H1 (cell line): ENCODE results near the gene STK39. TPM values are rescaled to one million over a fixed set of nuclear protein-coding genes. Genes with fewer than 3 reads are reported as not detected.

Experiments
- CTCF ChIA-PET: fragments of 300-600 bp; sonication (Branson Sonifier 250); formaldehyde crosslinking; loops from one replicate; lab custom pipeline; 2021; ENCODE audit not compliant: partially characterized antibody; lab: Charles Lee
- POLR2A ChIA-PET: fragments of 300-600 bp; sonication (Branson Sonifier 250); formaldehyde crosslinking; loops from one replicate; lab custom pipeline; 2021; ENCODE audit warnings: inconsistent platforms; ENCODE audit not compliant: partially characterized antibody; lab: Charles Lee
- DNase-seq, 2 experiments: peaks; one replicate each; pipeline versions ENCODE4 v3.0.0 to v3.0.0-alpha.2; 2010 to 2022; ENCODE audit warnings: low spot score in 2 of 2, low read depth in 1 of 2, mixed read lengths in 1 of 2
- FAIRE-seq: peaks from 2 replicates; lab custom pipeline; 2011; peaks lifted over from hg19 to GRCh38; lab: Jason Lieb, UNC
- H2AFZ ChIP-seq: 2 replicates; pipeline ENCODE4 v1.8.1; 2012; ENCODE audit warnings: low read length, inconsistent platforms
- H2AK5ac ChIP-seq: 2 replicates; pipeline ENCODE4 v1.6.1; 2013; ENCODE audit warnings: low read depth, low read length
- H2BK120ac ChIP-seq: replicated peaks from 2 replicates; pipeline ENCODE3; 2013; ENCODE audit warnings: low read depth, low read length, inconsistent platforms
- H2BK12ac ChIP-seq: 2 replicates; pipeline ENCODE4 v1.6.1; 2013; ENCODE audit warnings: low read depth, low read length
- H2BK15ac ChIP-seq: 2 replicates; pipeline ENCODE4 v1.6.1; 2013; ENCODE audit warnings: low read length
- H2BK20ac ChIP-seq: 2 replicates; pipeline ENCODE4 v1.6.1; 2013; ENCODE audit warnings: low read length
- H2BK5ac ChIP-seq: 2 replicates; pipeline ENCODE4 v1.6.1; 2013; ENCODE audit warnings: low read depth, low read length
- H3K14ac ChIP-seq: 2 replicates; pipeline ENCODE4 v1.6.1; 2013; ENCODE audit warnings: inconsistent platforms; ENCODE audit not compliant: insufficient read length
- H3K18ac ChIP-seq: 2 replicates; pipeline ENCODE4 v1.6.1; 2013; ENCODE audit warnings: low read length; ENCODE audit errors: extremely low read depth
- H3K23ac ChIP-seq: 2 replicates; pipeline ENCODE4 v1.6.1; 2013; ENCODE audit warnings: inconsistent platforms; ENCODE audit not compliant: insufficient read length
- H3K23me2 ChIP-seq: 2 replicates; pipeline ENCODE4 v1.6.1; 2013; ENCODE audit warnings: low read depth, low read length
- H3K27ac ChIP-seq: 2 replicates; pipeline ENCODE4 v1.6.1; 2011; ENCODE audit warnings: low read depth, low read length, inconsistent platforms
- H3K27me3 ChIP-seq, 4 experiments: replicated peaks in 1 of 4; 1 replicate in 1 of 4; 2 replicates in 3 of 4; pipeline versions ENCODE4 v1.6.1 to v1.8.1; 2011 to 2013; ENCODE audit warnings: low read length in 3 of 4, mild to moderate bottlenecking in 3 of 4, inconsistent platforms in 2 of 4, mixed read lengths in 2 of 4, moderate library complexity in 1 of 4; ENCODE audit not compliant: control insufficient read depth in 3 of 4, insufficient read depth in 3 of 4; ENCODE audit errors: extremely low read depth in 1 of 4
- H3K36me3 ChIP-seq, 4 experiments: 2 replicates each; pipeline versions ENCODE4 v1.6.1 to v1.8.1; 2011 to 2013; ENCODE audit warnings: mild to moderate bottlenecking in 4 of 4, low read length in 3 of 4, moderate library complexity in 2 of 4, control low read depth in 1 of 4, inconsistent platforms in 1 of 4; ENCODE audit not compliant: insufficient read depth in 4 of 4, control insufficient read depth in 2 of 4
- H3K4ac ChIP-seq: replicated peaks from 2 replicates; pipeline ENCODE3; 2013; ENCODE audit warnings: low read length, low read depth, mixed read lengths, inconsistent platforms; ENCODE audit not compliant: insufficient read length
- H3K4me1 ChIP-seq, 4 experiments: replicated peaks in 1 of 4; 1 replicate in 1 of 4; 2 replicates in 3 of 4; pipeline versions ENCODE4 v1.6.1 to v1.8.1; 2011 to 2013; ENCODE audit warnings: low read length in 3 of 4, inconsistent platforms in 2 of 4, mixed read lengths in 1 of 4; ENCODE audit not compliant: insufficient read depth in 4 of 4, control insufficient read depth in 3 of 4
- H3K4me2 ChIP-seq, 2 experiments: 2 replicates each; pipeline versions ENCODE4 v1.6.1 to v1.8.1; 2011 to 2013; ENCODE audit warnings: low read depth in 2 of 2, low read length in 2 of 2, control low read depth in 1 of 2, inconsistent platforms in 1 of 2, mild to moderate bottlenecking in 1 of 2; ENCODE audit not compliant: insufficient read depth in 1 of 2
- H3K4me3 ChIP-seq, 4 experiments: fragments of 200-600, 300-600 bp in 1 of 4; sonication (generic), shearing (Covaris generic), sonication (Bioruptor Twin) in 1 of 4; 2 replicates each; pipeline versions ENCODE4 v1.5.1 to v1.8.1; 2011 to 2016; ENCODE audit warnings: low read length in 4 of 4, low read depth in 3 of 4, control low read depth in 2 of 4, inconsistent platforms in 2 of 4, mild to moderate bottlenecking in 2 of 4, mixed read lengths in 1 of 4, moderate library complexity in 1 of 4; ENCODE audit not compliant: insufficient read depth in 2 of 4; ENCODE audit errors: extremely low read depth in 1 of 4
- H3K56ac ChIP-seq: replicated peaks from 2 replicates; pipeline ENCODE3; 2013; ENCODE audit warnings: low read depth, mild to moderate bottlenecking, mixed read lengths, low read length, inconsistent platforms; ENCODE audit not compliant: insufficient read length
- H3K79me1 ChIP-seq: 2 replicates; pipeline ENCODE4 v1.6.1; 2013; ENCODE audit warnings: low read depth, low read length, control low read depth
- H3K79me2 ChIP-seq, 2 experiments: 2 replicates each; pipeline versions ENCODE4 v1.6.1 to v1.8.1; 2012 to 2013; ENCODE audit warnings: low read length in 2 of 2, mild to moderate bottlenecking in 2 of 2, inconsistent platforms in 1 of 2; ENCODE audit not compliant: insufficient read depth in 2 of 2, control insufficient read depth in 1 of 2
- H3K9ac ChIP-seq, 4 experiments: replicated peaks in 1 of 4; 1 replicate in 1 of 4; 2 replicates in 3 of 4; pipeline versions ENCODE4 v1.6.1 to v1.8.1; 2011 to 2013; ENCODE audit warnings: low read depth in 3 of 4, low read length in 3 of 4, control low read depth in 2 of 4, mild to moderate bottlenecking in 2 of 4, moderate library complexity in 2 of 4, inconsistent platforms in 1 of 4; ENCODE audit errors: extremely low read depth in 1 of 4
- H3K9me3 ChIP-seq, 2 experiments: 2 replicates each; pipeline versions ENCODE4 v1.6.1 to v1.8.1; 2012 to 2013; ENCODE audit warnings: mild to moderate bottlenecking in 2 of 2, moderate library complexity in 2 of 2, control low read depth in 1 of 2, inconsistent platforms in 1 of 2, low read depth in 1 of 2, low read length in 1 of 2, mixed read lengths in 1 of 2; ENCODE audit not compliant: insufficient read depth in 2 of 2
- H4K20me1 ChIP-seq, 2 experiments: replicated peaks in 1 of 2; 2 replicates each; pipeline versions ENCODE3 to v1.8.1; 2011 to 2013; ENCODE audit warnings: inconsistent platforms in 2 of 2, low read length in 2 of 2, mild to moderate bottlenecking in 1 of 2; ENCODE audit not compliant: insufficient read depth in 2 of 2, control insufficient read depth in 1 of 2
- H4K5ac ChIP-seq: 2 replicates; pipeline ENCODE4 v1.6.1; 2013; ENCODE audit warnings: low read length, low read depth, mixed read lengths, inconsistent platforms; ENCODE audit not compliant: insufficient read length
- H4K8ac ChIP-seq: 2 replicates; pipeline ENCODE4 v1.8.0; 2013; ENCODE audit warnings: mild to moderate bottlenecking, moderate library complexity, low read length, inconsistent platforms; ENCODE audit not compliant: insufficient read depth; ENCODE audit errors: extremely low read depth
- H4K91ac ChIP-seq: replicated peaks from 2 replicates; pipeline ENCODE3; 2013; ENCODE audit warnings: low read length, mixed read lengths, inconsistent platforms; ENCODE audit not compliant: insufficient read length
- TAF7 ChIP-seq: optimal IDR thresholded peaks from 2 replicates; pipeline ENCODE3; 2011; ENCODE audit warnings: low read depth, mild to moderate bottlenecking, inconsistent platforms, low read length, moderate library complexity, borderline replicate concordance
- WGBS, 2 experiments: shearing (Covaris generic) in 1 of 2; methylation state at CpG; one replicate each; pipeline versions ENCODE4 v1.1.6 to v1.1.7; 2013 to 2015; ENCODE audit warnings: low lambda C conversion rate in 2 of 2, mixed read lengths in 2 of 2, inconsistent platforms in 1 of 2, low coverage in 1 of 2, missing lambda C conversion rate in 1 of 2; ENCODE audit not compliant: insufficient replicate concordance in 2 of 2, insufficient coverage in 1 of 2, insufficient read length in 1 of 2; ENCODE audit errors: extremely low coverage in 1 of 2, missing lambda C conversion rate in 1 of 2; 5-methylcytosine and 5-hydroxymethylcytosine counted together
- polyA plus RNA-seq, 7 experiments: library from polyadenylated mRNA; depleted of rRNA in 3 of 7; stranded (reverse) in 5 of 7; unstranded in 2 of 7; fragments of >200 nt in 5 of 7; fragments of 200-250 nt in 2 of 7; gene quantifications; 1 replicate in 5 of 7; 2 replicates in 1 of 7; 4 replicates in 1 of 7; pipeline versions ENCODE4 v1.2.1 to v1.2.3, GENCODE V29; 2011 to 2013; ENCODE audit warnings: missing spikeins in 2 of 7, mixed read lengths in 2 of 7
- total RNA-seq: library from RNA; stranded (reverse); fragmentation: NEBNext Ultra II Directional; extraction: Animal tissue kit (Norgen Biotek cat#: 25700); gene quantifications from 2 replicates; pipeline ENCODE4 v1.2.1, GENCODE V29; 2021

The STK39 gene
- total and polyA plus RNA-seq, 2 of the 8 experiments (the other 6 are each of a cell fraction or from before 2014, with no cell fraction given): 13.7 to 23.8 TPM

- Histone ChIP-seq H2BK5ac (no peak overlapping the region), H2BK120ac (no peak overlapping the region), H3K9me3 (no peaks in the 10 kb centered on the region), H3K79me2 (no peaks in the 10 kb centered on the region), H3K23me2 (no peaks in the 10 kb centered on the region), H3K56ac (no peak overlapping the region), H3K14ac (no peak overlapping the region), H3K23ac (no peak overlapping the region), H3K4me2 (no peak overlapping the region), H3K79me1 (no peaks in the 10 kb centered on the region), H2AK5ac (no peak overlapping the region), H2BK15ac (no peak overlapping the region)
- CTCF ChIA-PET: interaction anchor here (0.6 to 2.0 kb wide), 4 partner anchors 12 to 95 kb away, joined by 3 to 5 read pairs (median 4); no protein-coding TSS in a partner anchor
- 86% methylated on average over 4 of the region's 4 CpGs; no CpG with 5 or more reads in 1 of the 2 experiments for WGBS, 2 experiments
- TF ChIP-seq TAF7: no peak
- TF ChIP-seq, all 59 proteins: peak for 0
- H2BK20ac ChIP-seq: no peak overlapping the region
- no peak overlapping the region for H4K91ac ChIP-seq
- H3K36me3 ChIP-seq: no peaks in the 10 kb centered on the region
- H3K27me3 ChIP-seq: peaks cover 0 to 2% (median 0%) of the 10 kb centered on the region in 4 experiments; a peak in 1 of 7 replicates
- no peak for DNase-seq
- POLR2A ChIA-PET: no interaction called here
- H3K9ac ChIP-seq: no peak overlapping the region
- no peak overlapping the region for H4K8ac ChIP-seq
- no peak overlapping the region for H2BK12ac ChIP-seq
- no peak overlapping the region for H3K27ac ChIP-seq
- no peak overlapping the region for H4K5ac ChIP-seq
- no peak overlapping the region for H3K4ac ChIP-seq
- H2AFZ ChIP-seq: no peak overlapping the region
- FAIRE-seq: no peak
- H3K18ac ChIP-seq: no peak overlapping the region
- no peaks in the 10 kb centered on the region for H3K4me1 ChIP-seq
- no peak overlapping the region for H3K4me3 ChIP-seq
- H4K20me1 ChIP-seq: no peaks in the 10 kb centered on the region
Observed at GRCh38 chr2:168024459-168024858, 222.9 kb downstream of the STK39 start.
